HepG2 (cell line): ENCODE results near the gene DVL3. TPM values are rescaled to one million over a fixed set of nuclear protein-coding genes. Genes with fewer than 3 reads are reported as not detected.

Experiments
- CREB1 ChIP-seq, 2 experiments: fragments of 450-650 bp in 1 of 2; IDR thresholded peaks; 2 replicates each; pipeline ENCODE4 v1.6.1; 2016 to 2017; ENCODE audit warnings: control low read depth in 1 of 2, mild to moderate bottlenecking in 1 of 2, missing compliant biosample characterization in 1 of 2, missing genetic modification characterization in 1 of 2
- CSRNP1 ChIP-seq: sonication (generic); formaldehyde crosslinking; IDR thresholded peaks from 2 replicates; pipeline ENCODE4 v1.8.1; 2023; ENCODE audit warnings: mild to moderate bottlenecking, missing genetic modification reagents
- ETV5 ChIP-seq: IDR thresholded peaks from 2 replicates; pipeline ENCODE4 v1.6.1; 2018; ENCODE audit warnings: missing biosample characterization, missing genetic modification reagents, inconsistent platforms, borderline replicate concordance
- HOXD1 ChIP-seq: sonication (generic); formaldehyde crosslinking; IDR thresholded peaks from 2 replicates; pipeline ENCODE4 v1.5.0; 2020; ENCODE audit warnings: missing genetic modification reagents
- KDM2A ChIP-seq: sonication (generic); formaldehyde crosslinking; IDR thresholded peaks from 2 replicates; pipeline ENCODE4 v1.4.0; 2020; ENCODE audit warnings: low read depth, missing genetic modification reagents, borderline replicate concordance
- PAXIP1 ChIP-seq: sonication (generic); formaldehyde crosslinking; conservative IDR thresholded peaks from 2 replicates; pipeline ENCODE4 v1.4.0; 2020; ENCODE audit warnings: mild to moderate bottlenecking, missing genetic modification reagents, moderate library complexity
- SYNCRIP ChIP-seq: fragments of 200-400 bp; formaldehyde crosslinking; IDR thresholded peaks from 2 replicates; pipeline ENCODE4 v1.6.1; 2018; ENCODE audit warnings: mild to moderate bottlenecking, low read depth, low read length; ENCODE audit not compliant: insufficient read depth
- ZKSCAN8 ChIP-seq: IDR thresholded peaks from 2 replicates; pipeline ENCODE4 v1.6.1; 2016; ENCODE audit warnings: borderline replicate concordance, missing genetic modification reagents, missing compliant biosample characterization
- ZNF33A ChIP-seq: sonication (generic); formaldehyde crosslinking; IDR thresholded peaks from 2 replicates; pipeline ENCODE4 v1.5.1; 2020; ENCODE audit warnings: missing genetic modification reagents, mild to moderate bottlenecking, moderate library complexity, borderline replicate concordance
- ZNF503 ChIP-seq: sonication (generic); formaldehyde crosslinking; IDR thresholded peaks from 2 replicates; pipeline ENCODE4 v1.4.0; 2020; ENCODE audit warnings: missing genetic modification reagents
- ZNF549 ChIP-seq: sonication (generic); formaldehyde crosslinking; IDR thresholded peaks from 2 replicates; pipeline ENCODE4 v1.5.0; 2020; ENCODE audit warnings: missing genetic modification reagents
- ZNF710 ChIP-seq: sonication (generic); formaldehyde crosslinking; IDR thresholded peaks from 2 replicates; pipeline ENCODE4 v1.5.0; 2020; ENCODE audit warnings: mild to moderate bottlenecking, missing genetic modification reagents, borderline replicate concordance
- ZNF737 ChIP-seq: sonication (generic); formaldehyde crosslinking; IDR thresholded peaks from 2 replicates; pipeline ENCODE4 v1.5.0; 2020; ENCODE audit warnings: missing genetic modification reagents, mild to moderate bottlenecking, borderline replicate concordance
- polyA plus RNA-seq, 8 experiments: library from polyadenylated mRNA; depleted of rRNA in 3 of 8; stranded (reverse) in 7 of 8; unstranded in 1 of 8; fragments of >200 nt; fragmentation: Illumina TruSeq in 4 of 8; extraction: Trizol in 4 of 8; gene quantifications; 2 replicates each; pipeline versions ENCODE4 v1.2.1 to v1.2.3, GENCODE V29; 2011 to 2016; ENCODE audit warnings: low read depth in 4 of 8, missing spikeins in 1 of 8, mixed read lengths in 1 of 8; ENCODE audit not compliant: insufficient read depth in 1 of 8
- total RNA-seq, 5 experiments: library from RNA; depleted of rRNA; stranded (reverse); fragments of >200 nt; fragmentation: Illumina TruSeq; extraction: Trizol; gene quantifications; 2 replicates each; pipeline ENCODE4 v1.2.3, GENCODE V29; 2016; ENCODE audit warnings: low read depth in 1 of 5

DVL3 gene
- total and polyA plus RNA-seq, 2 of the 13 experiments (the other 11 are each of a cell fraction or from before 2014, with no cell fraction given): 29.0 to 36.1 TPM

GRCh38 chr3:184185461-184186183 is 30.4 kb downstream of the DVL3 start (continued):
- TF ChIP-seq PAXIP1 (CRISPR knock-in tag): peak; percentile 41
- peak; percentile 67; the same call in 1 of the 2 replicates for TF ChIP-seq CSRNP1 (CRISPR knock-in tag)
- peak; percentile 98 for TF ChIP-seq KDM2A (CRISPR knock-in tag)
- TF ChIP-seq ZNF549: no peak
- peak; percentile 76 for TF ChIP-seq CREB1 (IDR thresholded peaks at IDR 0.05)
- TF ChIP-seq CREB1 (CRISPR knock-in tag; IDR thresholded peaks at IDR 0.05): peak; percentile 86
- TF ChIP-seq ZNF737 (CRISPR knock-in tag): no peak
- TF ChIP-seq ZNF33A (CRISPR knock-in tag): no peak
- TF ChIP-seq ZNF503: no peak
- no peak for TF ChIP-seq SYNCRIP
- TF ChIP-seq ETV5 (CRISPR knock-in tag): peak; percentile 52; the same call in 1 of the 2 replicates
- TF ChIP-seq ZKSCAN8 (CRISPR knock-in tag): no peak
- TF ChIP-seq HOXD1: peak; percentile 30
- no peak for TF ChIP-seq ZNF710
